Liver (tissue), 9 donors: Measurements from ENCODE around the gene NIPSNAP2. TPM values are rescaled to one million over a fixed set of nuclear protein-coding genes. Genes with fewer than 3 reads are reported as not detected.
"Not testable (repeated sequence)": the region's sequence is repeated elsewhere in the genome, so short reads cannot be mapped to it uniquely, and the experiment has no call there.

ENCODE experiments used
- DNase-seq: peaks from one replicate; pipeline ENCODE4 v3.0.0-alpha.2; 2017; ENCODE audit warnings: low spot score
- H3K27ac ChIP-seq, 2 donors: one replicate each; pipeline ENCODE4 v1.7.0; 2013; ENCODE audit warnings: inconsistent platforms in 2 of 2, low read length in 2 of 2, control low read depth in 1 of 2, low read depth in 1 of 2, mild to moderate bottlenecking in 1 of 2
- H3K27me3 ChIP-seq, 4 donors: one replicate each; pipeline versions ENCODE4 v1.6.1 to v1.7.0; 2013; ENCODE audit warnings: low read length in 3 of 4, inconsistent platforms in 1 of 4, mild to moderate bottlenecking in 1 of 4, moderate library complexity in 1 of 4; ENCODE audit not compliant: control insufficient read depth in 4 of 4, insufficient read depth in 4 of 4
- H3K36me3 ChIP-seq, 4 donors: one replicate each; pipeline versions ENCODE4 v1.6.1 to v1.7.0; 2013; ENCODE audit warnings: low read length in 3 of 4, mild to moderate bottlenecking in 3 of 4, low read depth in 1 of 4, moderate library complexity in 1 of 4; ENCODE audit not compliant: control insufficient read depth in 4 of 4, insufficient read depth in 3 of 4
- H3K4me1 ChIP-seq, 4 donors: one replicate each; pipeline versions ENCODE4 v1.6.1 to v1.7.0; 2013; ENCODE audit warnings: low read length in 3 of 4, mild to moderate bottlenecking in 3 of 4, moderate library complexity in 1 of 4; ENCODE audit not compliant: control insufficient read depth in 4 of 4, insufficient read depth in 4 of 4
- H3K4me3 ChIP-seq, 3 donors: one replicate each; pipeline versions ENCODE4 v1.6.1 to v1.7.0; 2013; ENCODE audit warnings: low read length in 3 of 3, control low read depth in 1 of 3, low read depth in 1 of 3, mild to moderate bottlenecking in 1 of 3
- H3K9ac ChIP-seq, 2 donors: one replicate each; pipeline ENCODE4 v1.7.0; 2013; ENCODE audit warnings: low read length in 2 of 2, mild to moderate bottlenecking in 2 of 2, moderate library complexity in 2 of 2, control low read depth in 1 of 2, low read depth in 1 of 2
- H3K9me3 ChIP-seq, 4 donors: one replicate each; pipeline versions ENCODE4 v1.6.1 to v1.7.0; 2013; ENCODE audit warnings: low read length in 3 of 4; ENCODE audit not compliant: control insufficient read depth in 4 of 4
- CTCF ChIP-seq: fragments of 150-350 bp; IDR thresholded peaks from 2 replicates; pipeline ENCODE4 v1.5.1; 2017; ENCODE audit warnings: improper control_type of control experiment, low read depth, low read length; ENCODE audit not compliant: missing input control
- GABPA ChIP-seq, 2 donors: IDR thresholded peaks in 1 of 2; conservative IDR thresholded peaks in 1 of 2; 2 replicates each; pipeline ENCODE4 v1.6.1; 2016; ENCODE audit warnings: antibody characterized with exemption in 2 of 2, mild to moderate bottlenecking in 1 of 2, moderate library complexity in 1 of 2
- NR2F2 ChIP-seq: IDR thresholded peaks from 2 replicates; pipeline ENCODE4 v1.6.1; 2016; ENCODE audit warnings: antibody characterized with exemption
- RXRA ChIP-seq, 2 donors: IDR thresholded peaks; 2 replicates each; pipeline ENCODE4 v1.6.1; 2017 to 2018; ENCODE audit warnings: antibody characterized with exemption in 2 of 2, mild to moderate bottlenecking in 1 of 2
- YY1 ChIP-seq: IDR thresholded peaks from 2 replicates; pipeline ENCODE4 v1.6.1; 2016; ENCODE audit warnings: antibody characterized with exemption, mild to moderate bottlenecking
- ZBTB33 ChIP-seq: IDR thresholded peaks from 2 replicates; pipeline ENCODE4 v1.6.1; 2016; ENCODE audit warnings: antibody characterized with exemption
- WGBS: extraction: QIAGEN DNeasy Blood & Tissue Kit; methylation state at CpG from one replicate; pipeline ENCODE4 v1.1.7; 2013; 5-methylcytosine and 5-hydroxymethylcytosine counted together
- polyA plus RNA-seq, 2 donors: library from polyadenylated mRNA; stranded (reverse) in 1 of 2; unstranded in 1 of 2; fragments of 200-250 nt in 1 of 2; fragments of >200 nt in 1 of 2; fragmentation: Nextera tagmentation in 1 of 2; extraction: Ambion mirVana in 1 of 2; gene quantifications; one replicate each; pipeline versions ENCODE4 v1.2.1 to v1.2.3, GENCODE V29; 2013 to 2015
- total RNA-seq, 2 donors: library from RNA; depleted of rRNA; stranded (reverse); fragments of >200 nt; gene quantifications; one replicate each; pipeline ENCODE4 v1.2.3, GENCODE V29; 2014
- donor health status: healthy.
- donor health status: healthy.
- donor health status: healthy.
- donor health status: healthy.
- donor health status: healthy.

Gene NIPSNAP2
- total and polyA plus RNA-seq, 4 donors, result 6.0 to 20.4 (median 11.8) TPM

- TF ChIP-seq GABPA (IDR thresholded peaks at IDR 0.05 in 1 of 2, conservative IDR thresholded peaks at IDR 0.05 in 1 of 2) (no peak), CTCF (no peak)
These were observed 76.3 kb downstream of the NIPSNAP2 start (continued) for GRCh38 chr7:56040730-56041129.

- H3K9me3 ChIP-seq, H3K4me3 ChIP-seq, H3K27ac ChIP-seq, DNase-seq, H3K27me3 ChIP-seq, H3K9ac ChIP-seq, H3K36me3 ChIP-seq: not testable (repeated sequence)
- 93% methylated on average over 2 of the region's 2 CpGs for WGBS
- H3K4me1 ChIP-seq, result peaks cover 4 to 19% (median 8%) of the 10 kb centered on the region in 4 donors
These were observed 81.4 kb downstream of the NIPSNAP2 start for GRCh38 chr7:56045758-56046157.

GRCh38 chr7:56046721-56047445 is 82.5 kb downstream of the NIPSNAP2 start:
- no peak overlapping the region for H3K9ac ChIP-seq
- peaks cover 4 to 19% (median 8%) of the 10 kb centered on the region in 4 donors for H3K4me1 ChIP-seq
- no peak for DNase-seq
- no peak for TF ChIP-seq CTCF
- peak; percentile 79 for TF ChIP-seq YY1
- peak overlapping the region; percentile 10 to 20 for H3K27ac ChIP-seq
- H3K36me3 ChIP-seq, result peaks cover 0 to 2% (median 0%) of the 10 kb centered on the region in 4 donors
- H3K4me3 ChIP-seq, result no peak overlapping the region
- WGBS, result 55% methylated on average over 5 of the region's 5 CpGs
- H3K27me3 ChIP-seq, result no peaks in the 10 kb centered on the region
- no peaks in the 10 kb centered on the region for H3K9me3 ChIP-seq

GRCh38 chr7:56047446-56048116 is 83.2 kb downstream of the NIPSNAP2 start:
- not testable (repeated sequence) for H3K9ac ChIP-seq, H3K9me3 ChIP-seq, DNase-seq, H3K36me3 ChIP-seq, H3K27me3 ChIP-seq, H3K4me3 ChIP-seq
- peak overlapping the region; percentile 10 to 12 for H3K27ac ChIP-seq
- peaks cover 4 to 23% (median 11%) of the 10 kb centered on the region in 4 donors for H3K4me1 ChIP-seq
- 31% methylated on average over 11 of the region's 11 CpGs for WGBS
- TF ChIP-seq YY1 (peak; percentile 31), NR2F2 (peak; percentile 62), RXRA (IDR thresholded peaks at IDR 0.05) (peak in 1 of 2 donors; percentile 32), ZBTB33 (peak; percentile 22)
